Mammary epithelial cell (primary cell): ENCODE results near the gene CNIH4.
"Not testable (repeated sequence)": the region's sequence is repeated elsewhere in the genome, so short reads cannot be mapped to it uniquely, and the experiment has no call there.

Source experiments
- CTCF ChIP-seq, 2 donors: IDR thresholded peaks in 1 of 2; conservative IDR thresholded peaks in 1 of 2; 2 replicates each; pipeline ENCODE4 v1.5.1; 2011 to 2012; ENCODE audit warnings: inconsistent platforms in 2 of 2, low read length in 2 of 2, mild to moderate bottlenecking in 2 of 2, control low read depth in 1 of 2, low read depth in 1 of 2; ENCODE audit not compliant: insufficient read depth in 1 of 2; ENCODE audit errors: extremely low read depth in 1 of 2
- EZH2 ChIP-seq: IDR thresholded peaks from 2 replicates; pipeline ENCODE4 v1.6.1; 2012; ENCODE audit warnings: low read length, inconsistent platforms, borderline replicate concordance

DNA sequence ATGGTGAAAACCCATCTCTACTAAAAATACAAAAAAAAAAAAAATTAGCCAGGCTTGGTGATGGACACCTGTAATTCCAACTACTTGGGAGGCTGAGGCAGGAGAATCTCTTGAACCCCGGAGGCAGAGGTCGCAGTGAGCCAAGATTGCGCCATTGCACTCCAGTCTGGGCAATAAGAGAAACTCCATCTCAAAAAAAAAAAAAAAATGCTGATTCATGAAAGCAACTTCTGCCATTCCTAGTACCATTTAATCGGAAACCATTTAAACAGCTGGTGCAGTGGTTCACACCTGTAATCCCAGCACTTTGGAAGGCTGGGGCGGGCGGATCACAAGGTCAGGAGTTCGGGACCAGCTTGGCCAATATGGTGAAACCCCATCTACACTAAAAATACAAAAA lies 72.0 kb downstream of the CNIH4 start:
- TF ChIP-seq CTCF (conservative IDR thresholded peaks at IDR 0.05 in 1 of 2, IDR thresholded peaks at IDR 0.05 in 1 of 2; ENCODE audit: extremely low read depth in 1 of 2, insufficient read depth in 1 of 2, low read depth in 1 of 2, low read length in 2 of 2); EZH2: not testable (repeated sequence)
